Upper lobe of left lung (tissue), 4 donors: Measurements from ENCODE around the gene TAGLN3.

Experiments
- POLR2A ChIP-seq, 4 donors: fragments of 450-650 bp; IDR thresholded peaks; one replicate each; pipeline ENCODE4 v1.5.1; 2016 to 2017; ENCODE audit warnings: antibody characterized with exemption in 4 of 4, mild to moderate bottlenecking in 2 of 4
- POLR2AphosphoS5 ChIP-seq, 2 donors: sonication (generic); formaldehyde crosslinking; IDR thresholded peaks; one replicate each; pipeline ENCODE4 v1.5.1; 2017; ENCODE audit warnings: antibody characterized with exemption in 2 of 2
- TF ChIP-seq, protein P1 (sequence below), 6 experiments: fragments of 450-650 bp in 4 of 6; fragments of 200-600 bp in 2 of 6; sonication (generic) in 2 of 6; IDR thresholded peaks; one replicate each; pipeline ENCODE4 v1.5.1; 2016 to 2019; ENCODE audit warnings: antibody characterized with exemption in 6 of 6

DNA sequence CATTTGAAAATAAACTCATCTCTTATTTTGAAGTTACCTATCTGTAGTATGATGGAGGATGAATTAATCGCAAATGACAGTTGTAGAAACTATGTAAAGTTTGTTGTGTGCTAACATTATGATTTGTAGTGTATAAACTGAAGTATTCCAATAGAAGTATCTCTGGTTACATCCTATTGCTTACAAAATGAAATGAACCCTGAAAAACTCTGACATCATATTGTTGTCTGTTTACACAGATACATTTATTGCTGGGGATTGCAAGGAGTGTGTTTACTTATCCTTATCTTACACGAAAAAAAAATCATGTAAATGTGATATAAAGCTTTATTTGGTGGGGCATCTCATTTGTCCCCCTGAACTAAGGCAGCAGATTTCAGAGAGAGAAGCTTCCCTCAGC is 22.5 kb upstream of the TAGLN3 start:
- TF ChIP-seq, protein P1, sequence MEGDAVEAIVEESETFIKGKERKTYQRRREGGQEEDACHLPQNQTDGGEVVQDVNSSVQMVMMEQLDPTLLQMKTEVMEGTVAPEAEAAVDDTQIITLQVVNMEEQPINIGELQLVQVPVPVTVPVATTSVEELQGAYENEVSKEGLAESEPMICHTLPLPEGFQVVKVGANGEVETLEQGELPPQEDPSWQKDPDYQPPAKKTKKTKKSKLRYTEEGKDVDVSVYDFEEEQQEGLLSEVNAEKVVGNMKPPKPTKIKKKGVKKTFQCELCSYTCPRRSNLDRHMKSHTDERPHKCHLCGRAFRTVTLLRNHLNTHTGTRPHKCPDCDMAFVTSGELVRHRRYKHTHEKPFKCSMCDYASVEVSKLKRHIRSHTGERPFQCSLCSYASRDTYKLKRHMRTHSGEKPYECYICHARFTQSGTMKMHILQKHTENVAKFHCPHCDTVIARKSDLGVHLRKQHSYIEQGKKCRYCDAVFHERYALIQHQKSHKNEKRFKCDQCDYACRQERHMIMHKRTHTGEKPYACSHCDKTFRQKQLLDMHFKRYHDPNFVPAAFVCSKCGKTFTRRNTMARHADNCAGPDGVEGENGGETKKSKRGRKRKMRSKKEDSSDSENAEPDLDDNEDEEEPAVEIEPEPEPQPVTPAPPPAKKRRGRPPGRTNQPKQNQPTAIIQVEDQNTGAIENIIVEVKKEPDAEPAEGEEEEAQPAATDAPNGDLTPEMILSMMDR (IDR thresholded peaks at IDR 0.05): no peak
- TF ChIP-seq POLR2AphosphoS5 (IDR thresholded peaks at IDR 0.05): no peak
- TF ChIP-seq POLR2A (IDR thresholded peaks at IDR 0.05): no peak
